HCT116 (cell line): ENCODE measurements around the gene HIVEP3. TPM values are rescaled to one million over a fixed set of nuclear protein-coding genes. Genes with fewer than 3 reads are reported as not detected.

ENCODE experiments used
- ATAC-seq: fragments of 200-7000 bp; cut with Tn5 transposase; 2 replicates; pipeline ENCODE4 v1.9.1; 2020; ENCODE audit warnings: mild to moderate bottlenecking, moderate library complexity
- BruUV-seq: library from RNA; stranded (reverse); fragments of 400-500 nt; replicated peaks from 2 replicates; lab custom pipeline; 2021; lab: Mats Ljungman, UMichigan
- CTCF ChIA-PET: fragments of 300-600 bp; sonication (Branson Sonifier 250); formaldehyde crosslinking; loops from one replicate; lab custom pipeline; 2021; ENCODE audit warnings: antibody characterized with exemption; lab: Charles Lee
- POLR2A ChIA-PET: fragments of 300-600, 350-600 bp; sonication (Branson Sonifier 250); formaldehyde crosslinking; loops from one replicate; lab custom pipeline; 2021; ENCODE audit warnings: antibody characterized with exemption; lab: Charles Lee
- RAD21 ChIA-PET, 2 experiments: fragments of 300-600 bp; sonication (Branson Sonifier 250); formaldehyde crosslinking; loops; one replicate each; lab custom pipeline; 2023; ENCODE audit warnings: low total read pairs in 2 of 2; ENCODE audit not compliant: uncharacterized antibody in 2 of 2, unreplicated experiment in 2 of 2, low non-redundant PET in 1 of 2; lab: Charles Lee
- DNase-seq: peaks from one replicate; pipeline ENCODE4 v3.0.0-alpha.2; 2010; ENCODE audit warnings: low read depth, low spot score
- H2AFZ ChIP-seq: fragments of 200-600 bp; shearing (Covaris generic), sonication (generic); 2 replicates; pipeline ENCODE4 v1.6.1; 2017; ENCODE audit warnings: low read depth, mixed run types, mixed read lengths, antibody characterized with exemption, low read length; ENCODE audit not compliant: poor library complexity, severe bottlenecking
- H3K27ac ChIP-seq: 2 replicates; pipeline ENCODE4 v1.5.1; 2012; ENCODE audit warnings: low read depth, low read length
- H3K27me3 ChIP-seq: fragments of 200-600 bp; sonication (generic); 2 replicates; pipeline ENCODE4 v1.6.1; 2016; ENCODE audit warnings: mixed run types, low read length, mixed read lengths; ENCODE audit not compliant: insufficient read depth
- H3K36me3 ChIP-seq, 2 experiments: fragments of 200-500 bp in 1 of 2; fragments of 200-600 bp in 1 of 2; sonication (Bioruptor generic) in 1 of 2; sonication (generic) in 1 of 2; 2 replicates each; pipeline versions ENCODE4 v1.5.1 to v1.6.1; 2014 to 2016; ENCODE audit warnings: low read length in 2 of 2, inconsistent platforms in 1 of 2, mixed read lengths in 1 of 2, mixed run types in 1 of 2; ENCODE audit not compliant: insufficient read depth in 2 of 2, control insufficient read depth in 1 of 2
- H3K4me1 ChIP-seq, 2 experiments: fragments of 200-600 bp in 1 of 2; sonication (generic) in 1 of 2; 2 replicates each; pipeline versions ENCODE4 v1.5.1 to v1.6.1; 2012 to 2017; ENCODE audit warnings: low read length in 2 of 2, inconsistent platforms in 1 of 2, mild to moderate bottlenecking in 1 of 2, mixed read lengths in 1 of 2, mixed run types in 1 of 2, moderate library complexity in 1 of 2; ENCODE audit not compliant: insufficient read depth in 2 of 2, control insufficient read depth in 1 of 2
- H3K4me2 ChIP-seq: fragments of 200-600 bp; sonication (generic); 2 replicates; pipeline ENCODE4 v1.6.1; 2017; ENCODE audit warnings: mixed run types, low read length, mixed read lengths
- H3K4me3 ChIP-seq, 2 experiments: fragments of 200-600 bp in 1 of 2; sonication (generic) in 1 of 2; replicated peaks in 1 of 2; 2 replicates each; pipeline ENCODE4 v1.5.1; 2011 to 2016; ENCODE audit warnings: low read length in 2 of 2, control low read depth in 1 of 2, low read depth in 1 of 2, mild to moderate bottlenecking in 1 of 2, mixed read lengths in 1 of 2, mixed run types in 1 of 2
- H3K79me2 ChIP-seq: fragments of 200-600 bp; sonication (generic); 2 replicates; pipeline ENCODE4 v1.6.1; 2017; ENCODE audit warnings: mild to moderate bottlenecking, mixed run types, low read length, moderate library complexity, mixed read lengths; ENCODE audit not compliant: insufficient read depth
- H3K9ac ChIP-seq: fragments of 200-600 bp; sonication (generic); 2 replicates; pipeline ENCODE4 v1.6.1; 2016; ENCODE audit warnings: low read length, mixed read lengths
- H3K9me2 ChIP-seq: fragments of 200-600 bp; sonication (generic), shearing (Covaris generic); 2 replicates; pipeline ENCODE4 v1.6.1; 2017; ENCODE audit warnings: mixed run types, mild to moderate bottlenecking, moderate library complexity; ENCODE audit not compliant: insufficient read depth
- H3K9me3 ChIP-seq, 2 experiments: fragments of 200-500 bp in 1 of 2; fragments of 200-600 bp in 1 of 2; sonication (Bioruptor generic) in 1 of 2; sonication (generic) in 1 of 2; 2 replicates each; pipeline ENCODE4 v1.6.1; 2014 to 2017; ENCODE audit warnings: low read length in 2 of 2, mixed read lengths in 2 of 2, inconsistent platforms in 1 of 2, low read depth in 1 of 2, mild to moderate bottlenecking in 1 of 2, mixed run types in 1 of 2, moderate library complexity in 1 of 2; ENCODE audit not compliant: control insufficient read depth in 1 of 2, insufficient read depth in 1 of 2
- H4K20me1 ChIP-seq: fragments of 200-600 bp; sonication (generic), shearing (Covaris generic); 2 replicates; pipeline ENCODE4 v1.6.1; 2017; ENCODE audit warnings: mixed run types, mild to moderate bottlenecking, moderate library complexity; ENCODE audit not compliant: insufficient read depth
- CEBPB ChIP-seq: IDR thresholded peaks from 2 replicates; pipeline ENCODE4 v1.6.1; 2012; ENCODE audit warnings: low read depth
- CTCF ChIP-seq, 3 experiments: fragments of 200-600 bp in 1 of 3; sonication (generic) in 1 of 3; IDR thresholded peaks in 2 of 3; conservative IDR thresholded peaks in 1 of 3; 2 replicates each; pipeline ENCODE4 v1.5.1; 2012 to 2017; ENCODE audit warnings: low read depth in 2 of 3, low read length in 2 of 3, antibody characterized with exemption in 1 of 3, borderline replicate concordance in 1 of 3, control low read depth in 1 of 3, mild to moderate bottlenecking in 1 of 3, mixed read lengths in 1 of 3, mixed run types in 1 of 3, moderate library complexity in 1 of 3; ENCODE audit not compliant: insufficient read depth in 1 of 3
- EGR1 ChIP-seq: IDR thresholded peaks from 2 replicates; pipeline ENCODE4 v1.6.1; 2012; ENCODE audit warnings: low read depth
- ELF1 ChIP-seq: IDR thresholded peaks from 2 replicates; pipeline ENCODE4 v1.6.1; 2012; ENCODE audit warnings: low read depth, borderline replicate concordance
- EZH2phosphoT487 ChIP-seq: fragments of 200-600 bp; IDR thresholded peaks from 2 replicates; pipeline ENCODE4 v1.6.1; 2018; ENCODE audit warnings: antibody characterized with exemption, borderline replicate concordance
- FOSL1 ChIP-seq: IDR thresholded peaks from 2 replicates; pipeline ENCODE4 v1.6.1; 2012; ENCODE audit warnings: low read depth
- RAD21 ChIP-seq: IDR thresholded peaks from 2 replicates; pipeline ENCODE4 v1.6.1; 2012; ENCODE audit warnings: low read depth, mild to moderate bottlenecking
- SIN3A ChIP-seq: IDR thresholded peaks from 2 replicates; pipeline ENCODE4 v1.6.1; 2012; ENCODE audit warnings: low read depth
- ZFX ChIP-seq: fragments of 450-650 bp; IDR thresholded peaks from 2 replicates; pipeline ENCODE4 v1.6.1; 2017
- ZNF274 ChIP-seq: fragments of 200-500 bp; sonication (Bioruptor generic); IDR thresholded peaks from 2 replicates; pipeline ENCODE4 v1.6.1; 2014; ENCODE audit warnings: mild to moderate bottlenecking, low read depth, low read length, inconsistent platforms
- intact Hi-C: fragments of 100-400 bp; cut with micrococcal nuclease; formaldehyde crosslinking; loops from 2 replicates; pipeline ENCODE4 v1.10.0; 2022
- total RNA-seq: library from RNA; stranded (reverse); gene quantifications from one replicate; pipeline ENCODE4 v1.2.1, GENCODE V29; 2021; ENCODE audit not compliant: unreplicated experiment
- TF ChIP-seq, protein P1 (sequence below): IDR thresholded peaks from 2 replicates; pipeline ENCODE4 v1.6.1; 2011; ENCODE audit warnings: mild to moderate bottlenecking, low read length, moderate library complexity; ENCODE audit not compliant: insufficient replicate concordance; ENCODE audit errors: extremely low read depth

The HIVEP3 gene
- total RNA-seq, 1 experiment from 2014 or later = 7.1 TPM

DNA sequence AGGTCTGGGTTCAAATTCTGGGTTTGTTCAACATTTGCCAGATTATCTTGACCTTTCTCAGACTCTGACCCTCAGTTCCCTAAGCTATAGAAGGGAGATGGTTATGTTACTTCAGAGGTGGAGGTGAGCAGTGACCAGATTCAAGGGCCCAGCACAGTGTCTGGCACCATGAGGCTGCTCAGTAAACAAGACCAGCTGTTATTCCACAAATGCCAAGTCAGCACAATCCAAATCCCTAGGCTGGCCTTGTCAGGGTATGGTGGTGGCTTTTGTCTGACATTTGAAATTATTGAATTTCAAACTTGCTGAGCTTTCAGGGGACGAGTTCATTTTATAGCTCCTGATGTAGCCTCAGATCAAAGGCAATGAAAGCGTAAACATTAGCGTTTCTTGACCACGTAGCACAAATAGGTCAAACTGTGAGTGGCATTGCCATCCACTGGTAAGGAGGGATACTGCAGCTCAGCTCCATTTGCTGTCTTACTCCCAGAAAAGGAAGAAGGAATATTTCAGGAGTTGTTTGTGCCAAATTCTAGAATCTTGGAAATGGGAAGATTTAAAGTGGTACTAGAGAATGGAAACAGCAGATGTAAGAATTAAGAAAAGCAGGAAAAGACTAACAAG is 339.9 kb downstream of the HIVEP3 start (continued):
- no peak for TF ChIP-seq CEBPB
- no peak for TF ChIP-seq EZH2phosphoT487
- peak; percentile 14 to 65 (median 61); a peak in 4 of 6 replicates for TF ChIP-seq CTCF (IDR thresholded peaks at IDR 0.05 in 2 of 3, conservative IDR thresholded peaks at IDR 0.05 in 1 of 3; ENCODE audit: borderline replicate concordance in 1 of 3, insufficient read depth in 1 of 3, low read depth in 2 of 3, low read length in 2 of 3)

- intact Hi-C loops = loop anchor here (10.0 kb wide), 3 partner anchors 458 to 998 kb away; no protein-coding TSS in a partner anchor
- ChIA-PET RAD21 (no interaction called here), POLR2A (no interaction called here), CTCF (interaction anchor here (1.0 to 1.3 kb wide), 2 partner anchors 13 to 219 kb away, joined by 3 to 6 read pairs; no protein-coding TSS in a partner anchor)
- Histone ChIP-seq H3K27me3 (no peaks in the 10 kb centered on the region), H2AFZ (no peak overlapping the region), H4K20me1 (no peaks in the 10 kb centered on the region), H3K27ac (no peak overlapping the region), H3K4me3 (no peak overlapping the region), H3K4me1 (peaks cover 0 to 4% of the 10 kb centered on the region in 2 experiments; a peak in 1 of 4 replicates), H3K9ac (no peak overlapping the region), H3K4me2 (no peak overlapping the region), H3K79me2 (no peaks in the 10 kb centered on the region), H3K36me3 (no peaks in the 10 kb centered on the region), H3K9me2 (no peaks in the 10 kb centered on the region), H3K9me3 (no peaks in the 10 kb centered on the region)
- BruUV-seq = no TSS peak
- ATAC-seq (no peak), DNase-seq (no peak)
- no peak for TF ChIP-seq FOSL1
- TF ChIP-seq, protein P1, sequence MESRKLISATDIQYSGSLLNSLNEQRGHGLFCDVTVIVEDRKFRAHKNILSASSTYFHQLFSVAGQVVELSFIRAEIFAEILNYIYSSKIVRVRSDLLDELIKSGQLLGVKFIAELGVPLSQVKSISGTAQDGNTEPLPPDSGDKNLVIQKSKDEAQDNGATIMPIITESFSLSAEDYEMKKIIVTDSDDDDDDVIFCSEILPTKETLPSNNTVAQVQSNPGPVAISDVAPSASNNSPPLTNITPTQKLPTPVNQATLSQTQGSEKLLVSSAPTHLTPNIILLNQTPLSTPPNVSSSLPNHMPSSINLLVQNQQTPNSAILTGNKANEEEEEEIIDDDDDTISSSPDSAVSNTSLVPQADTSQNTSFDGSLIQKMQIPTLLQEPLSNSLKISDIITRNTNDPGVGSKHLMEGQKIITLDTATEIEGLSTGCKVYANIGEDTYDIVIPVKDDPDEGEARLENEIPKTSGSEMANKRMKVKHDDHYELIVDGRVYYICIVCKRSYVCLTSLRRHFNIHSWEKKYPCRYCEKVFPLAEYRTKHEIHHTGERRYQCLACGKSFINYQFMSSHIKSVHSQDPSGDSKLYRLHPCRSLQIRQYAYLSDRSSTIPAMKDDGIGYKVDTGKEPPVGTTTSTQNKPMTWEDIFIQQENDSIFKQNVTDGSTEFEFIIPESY = no peak
- no peak for TF ChIP-seq ZNF274
- TF ChIP-seq ZFX = no peak
- TF ChIP-seq EGR1 = no peak
- no peak for TF ChIP-seq SIN3A
- no peak for TF ChIP-seq CEBPB
- no peak for TF ChIP-seq ELF1
- no peak for TF ChIP-seq RAD21
Observed at GRCh38 chr1:41576620-41577019, 342.1 kb downstream of the HIVEP3 start.
